ENCODE results near the gene ZNF217.
"Not testable (repeated sequence)": the region's sequence is repeated elsewhere in the genome, so short reads cannot be mapped to it uniquely, and the experiment has no call there.

Gene ZNF217

GRCh38 chr20:53597030-53597482 is 3.4 kb upstream of the ZNF217 start:
- DNase-seq = no peak

GRCh38 chr20:53596189-53597001 is 2.8 kb upstream of the ZNF217 start:
- DNase-seq = not testable (repeated sequence)

GRCh38 chr20:53595742-53596141 is 2.1 kb upstream of the ZNF217 start:
- DNase-seq = not testable (repeated sequence)

- DNase-seq = no peak
Measured at GRCh38 chr20:53595018-53595378, 1.4 kb upstream of the ZNF217 start.

GRCh38 chr20:53594068-53595017 is 704 bp upstream of the ZNF217 start:
- DNase-seq = peak; percentile 95

- no peak for DNase-seq
Measured at GRCh38 chr20:53592992-53593465, 610 bp downstream of the ZNF217 start.

GRCh38 chr20:53592454-53592991 is 1.1 kb downstream of the ZNF217 start:
- peak; percentile 70 for DNase-seq

- DNase-seq = not testable (repeated sequence)
Measured at GRCh38 chr20:53591941-53592441, 1.6 kb downstream of the ZNF217 start.

GRCh38 chr20:53591206-53591741 is 2.4 kb downstream of the ZNF217 start:
- DNase-seq = not testable (repeated sequence)

- DNase-seq = not testable (repeated sequence)
Measured at GRCh38 chr20:53590608-53591007, 3.0 kb downstream of the ZNF217 start.

GRCh38 chr20:53590122-53590521 is 3.5 kb downstream of the ZNF217 start:
- not testable (repeated sequence) for DNase-seq

GRCh38 chr20:53589321-53590065 is 4.1 kb downstream of the ZNF217 start:
- not testable (repeated sequence) for DNase-seq

- DNase-seq = not testable (repeated sequence)
Measured at GRCh38 chr20:53587157-53587703, 6.4 kb downstream of the ZNF217 start.

GRCh38 chr20:53586640-53587039 is 7.0 kb downstream of the ZNF217 start:
- DNase-seq = no peak

GRCh38 chr20:53585910-53586309 is 7.7 kb downstream of the ZNF217 start:
- not testable (repeated sequence) for DNase-seq

- DNase-seq = not testable (repeated sequence)
Measured at GRCh38 chr20:53585004-53585569, 8.6 kb downstream of the ZNF217 start.

GRCh38 chr20:53584550-53584913 is 9.1 kb downstream of the ZNF217 start:
- DNase-seq = not testable (repeated sequence)

- not testable (repeated sequence) for DNase-seq
Measured at GRCh38 chr20:53583660-53584549, 9.7 kb downstream of the ZNF217 start.

- DNase-seq = peak; percentile 64
Measured at GRCh38 chr20:53582574-53583351, 10.9 kb downstream of the ZNF217 start.
